Measurements from ENCODE around the gene CNTNAP2. TPM values are rescaled to one million over a fixed set of nuclear protein-coding genes. Genes with fewer than 3 reads are reported as not detected.

The CNTNAP2 gene
- total and polyA plus RNA-seq, 8 donors: 0.09 to 1.1 (median 0.38) TPM

DNA sequence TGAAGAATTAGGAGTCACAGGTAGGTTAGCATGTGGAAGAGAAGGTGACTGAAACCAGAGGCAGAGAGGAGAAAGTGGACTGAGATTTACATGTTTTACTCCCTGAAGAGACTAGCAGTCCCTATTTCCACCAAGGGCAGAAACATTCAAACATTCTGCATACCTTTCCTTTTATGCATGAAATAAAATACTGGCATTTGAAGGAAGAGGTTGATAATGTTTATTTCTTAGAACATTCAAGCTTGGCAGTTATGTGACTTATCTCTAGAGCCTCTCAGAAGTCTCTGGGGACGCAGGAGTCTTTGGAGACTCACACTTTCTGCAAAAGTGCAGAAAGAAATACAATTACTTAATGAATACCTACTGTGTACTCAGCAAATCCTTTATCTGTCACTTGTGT, 1966.8 kb downstream of the CNTNAP2 start:
- no peak overlapping the region for H3K4me3 ChIP-seq
- H3K9me3 ChIP-seq: no peaks in the 10 kb centered on the region
- intact Hi-C loops (cut with DNase I): no loop called here
- H3K4me1 ChIP-seq: peaks cover 0 to 3% (median 0%) of the 10 kb centered on the region in 3 donors
- WGBS, 2 donors: 3 to 15% methylated on average over 1 of the region's 1 CpG
- ATAC-seq (no peak), DNase-seq (no peak), FAIRE-seq (no peak)
- H3K27me3 ChIP-seq: no peaks in the 10 kb centered on the region
- H3K36me3 ChIP-seq: no peaks in the 10 kb centered on the region
- H3K27ac ChIP-seq: no peak overlapping the region
- TF ChIP-seq, protein P1, sequence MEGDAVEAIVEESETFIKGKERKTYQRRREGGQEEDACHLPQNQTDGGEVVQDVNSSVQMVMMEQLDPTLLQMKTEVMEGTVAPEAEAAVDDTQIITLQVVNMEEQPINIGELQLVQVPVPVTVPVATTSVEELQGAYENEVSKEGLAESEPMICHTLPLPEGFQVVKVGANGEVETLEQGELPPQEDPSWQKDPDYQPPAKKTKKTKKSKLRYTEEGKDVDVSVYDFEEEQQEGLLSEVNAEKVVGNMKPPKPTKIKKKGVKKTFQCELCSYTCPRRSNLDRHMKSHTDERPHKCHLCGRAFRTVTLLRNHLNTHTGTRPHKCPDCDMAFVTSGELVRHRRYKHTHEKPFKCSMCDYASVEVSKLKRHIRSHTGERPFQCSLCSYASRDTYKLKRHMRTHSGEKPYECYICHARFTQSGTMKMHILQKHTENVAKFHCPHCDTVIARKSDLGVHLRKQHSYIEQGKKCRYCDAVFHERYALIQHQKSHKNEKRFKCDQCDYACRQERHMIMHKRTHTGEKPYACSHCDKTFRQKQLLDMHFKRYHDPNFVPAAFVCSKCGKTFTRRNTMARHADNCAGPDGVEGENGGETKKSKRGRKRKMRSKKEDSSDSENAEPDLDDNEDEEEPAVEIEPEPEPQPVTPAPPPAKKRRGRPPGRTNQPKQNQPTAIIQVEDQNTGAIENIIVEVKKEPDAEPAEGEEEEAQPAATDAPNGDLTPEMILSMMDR (IDR thresholded peaks at IDR 0.05): no peak

DNA sequence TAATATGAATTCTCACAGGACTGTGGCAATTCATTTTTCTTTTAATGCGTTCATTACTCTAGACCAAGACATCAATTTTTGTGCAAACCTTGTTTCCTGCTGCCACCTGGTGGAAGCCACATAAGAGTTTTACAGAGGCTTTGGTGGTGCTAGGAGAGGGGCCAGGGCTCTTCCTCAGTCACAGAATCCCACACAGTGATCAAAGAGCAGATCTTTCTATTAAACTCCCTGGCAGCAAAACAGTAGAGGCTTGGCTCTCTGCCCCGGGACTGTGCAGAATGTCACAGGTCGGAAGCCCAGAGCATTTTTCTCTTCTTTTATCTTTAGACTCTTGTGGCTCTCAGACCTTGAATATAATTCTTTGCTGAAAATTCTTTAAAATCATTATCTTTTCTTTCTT, 1967.5 kb downstream of the CNTNAP2 start:
- ATAC-seq (peak; percentile 70 to 86 (median 82)), FAIRE-seq (no peak), DNase-seq (peak in 4 of 6 donors; percentile 22 to 61 (median 32))
- TF ChIP-seq, protein P1 (IDR thresholded peaks at IDR 0.05): peak in 2 of 4 donors; percentile 47 to 52
- Histone ChIP-seq H3K27me3 (no peaks in the 10 kb centered on the region), H3K36me3 (no peaks in the 10 kb centered on the region), H3K9me3 (no peaks in the 10 kb centered on the region), H3K27ac (no peak overlapping the region), H3K4me1 (no peaks in the 10 kb centered on the region), H3K4me3 (no peak overlapping the region)
- intact Hi-C loops (cut with DNase I): no loop called here
- 2 to 5% methylated on average over 3 of the region's 3 CpGs for WGBS, 2 donors

DNA sequence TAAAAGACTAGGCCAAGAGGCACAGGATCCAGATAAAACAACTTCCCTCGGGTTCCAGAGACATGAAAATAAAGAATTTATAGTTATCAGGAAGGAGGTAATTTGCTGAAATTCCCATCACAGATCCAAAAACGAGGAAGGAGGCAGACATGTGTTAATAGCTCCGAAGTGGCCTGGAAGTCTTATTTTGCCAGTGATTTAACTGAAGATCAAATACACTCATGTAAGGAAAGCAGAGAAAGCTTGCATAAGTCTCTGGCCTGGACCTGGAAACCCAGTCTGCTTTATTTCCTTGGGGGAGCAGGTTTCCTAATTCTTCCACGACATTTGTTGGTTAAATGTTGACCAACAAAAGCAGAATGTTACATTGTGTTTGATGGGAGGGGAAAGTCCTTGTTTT, 1975.3 kb downstream of the CNTNAP2 start:
- DNase-seq (no peak), ATAC-seq (no peak), FAIRE-seq (no peak)
- no peaks in the 10 kb centered on the region for H3K4me1 ChIP-seq
- no peaks in the 10 kb centered on the region for H3K36me3 ChIP-seq
- no peak overlapping the region for H3K27ac ChIP-seq
- no peak overlapping the region for H3K4me3 ChIP-seq
- intact Hi-C loops (cut with DNase I): no loop called here
- H3K9me3 ChIP-seq: no peaks in the 10 kb centered on the region
- TF ChIP-seq, protein P1 (IDR thresholded peaks at IDR 0.05): no peak
- 60 to 67% methylated on average over 4 of the region's 4 CpGs for WGBS, 2 donors
- no peaks in the 10 kb centered on the region for H3K27me3 ChIP-seq

DNA sequence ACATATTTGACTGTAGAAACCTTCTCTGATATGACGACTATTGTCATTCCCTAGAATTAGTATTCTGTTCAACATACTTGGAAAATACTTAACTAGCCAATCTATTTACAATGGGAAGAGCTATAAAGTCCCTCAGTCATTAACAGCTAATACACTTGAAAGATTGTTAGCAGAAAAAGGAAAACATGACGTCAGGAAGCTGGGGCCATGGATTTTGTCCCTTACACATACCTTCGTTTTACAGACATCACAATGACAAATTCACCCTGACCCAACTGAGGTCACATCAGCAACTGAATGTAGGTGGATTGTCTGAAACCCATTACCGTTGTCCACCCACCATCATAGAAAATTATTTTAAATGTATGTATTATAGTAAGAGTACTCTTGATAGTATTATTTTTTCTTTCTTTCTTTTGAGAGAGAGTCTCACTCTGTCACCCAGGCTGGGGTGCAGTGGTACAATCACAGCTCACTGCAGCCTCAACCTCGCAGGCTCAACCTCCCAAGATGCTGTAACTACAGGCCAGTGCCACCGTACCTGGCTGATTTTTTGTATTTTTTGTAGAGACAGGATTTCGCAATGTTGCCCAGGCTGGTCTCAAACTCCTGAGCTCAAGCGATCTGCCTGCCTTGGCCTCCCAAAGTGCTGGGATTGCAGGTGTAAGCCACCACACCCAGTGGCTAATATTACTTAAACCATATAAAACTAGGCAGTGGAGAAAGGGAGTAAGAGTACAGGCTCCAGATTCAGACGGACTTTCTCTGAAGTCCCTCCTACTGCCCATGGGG, 1977.0 kb downstream of the CNTNAP2 start:
- ATAC-seq (no peak), DNase-seq (no peak), FAIRE-seq (no peak)
- H3K9me3 ChIP-seq: no peaks in the 10 kb centered on the region
- intact Hi-C loops (cut with DNase I): no loop called here
- WGBS, 2 donors: 64 to 72% methylated on average over 9 of the region's 9 CpGs
- peaks cover 0 to 4% (median 0%) of the 10 kb centered on the region in 4 donors for H3K27me3 ChIP-seq
- TF ChIP-seq, protein P1 (IDR thresholded peaks at IDR 0.05): no peak
- no peak overlapping the region for H3K4me3 ChIP-seq
- H3K36me3 ChIP-seq: no peaks in the 10 kb centered on the region
- no peak overlapping the region for H3K27ac ChIP-seq
- no peaks in the 10 kb centered on the region for H3K4me1 ChIP-seq

DNA sequence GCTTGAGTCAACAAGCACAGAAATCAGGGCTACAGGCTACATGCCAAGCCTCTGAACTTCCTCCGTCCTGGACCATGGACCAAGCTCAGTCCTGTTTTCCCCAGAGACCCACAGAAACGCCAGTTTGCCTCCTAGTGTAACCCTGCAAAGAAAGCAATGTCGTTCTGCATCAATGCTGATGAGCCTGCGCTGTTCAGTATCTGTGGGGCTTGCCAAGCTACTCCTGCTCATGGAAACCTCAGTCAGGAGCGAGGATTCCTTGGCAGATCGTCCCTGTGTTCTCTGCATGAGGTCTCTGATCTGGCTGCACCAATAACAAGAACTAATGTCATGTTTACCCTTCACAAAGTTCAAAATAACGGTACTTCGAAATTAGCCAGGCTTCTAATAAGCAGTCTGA, 1978.5 kb downstream of the CNTNAP2 start:
- no peak for DNase-seq

More for the DNA sequence above, 1978.5 kb downstream of the CNTNAP2 start:
- Histone ChIP-seq H3K9me3 (no peaks in the 10 kb centered on the region), H3K4me3 (no peak overlapping the region), H3K4me1 (no peaks in the 10 kb centered on the region), H3K27me3 (peaks cover 0 to 4% (median 0%) of the 10 kb centered on the region in 4 donors), H3K36me3 (no peaks in the 10 kb centered on the region), H3K27ac (no peak overlapping the region)
- no peak for ATAC-seq
- no peak for FAIRE-seq
- WGBS, 2 donors: 43 to 44% methylated on average over 8 of the region's 8 CpGs
- TF ChIP-seq, protein P1 (IDR thresholded peaks at IDR 0.05): no peak
- intact Hi-C loops (cut with DNase I): no loop called here
